GM12873 (cell line): ENCODE data around the gene HIP1R.

Experiments used
- TF ChIP-seq, protein P1 (sequence below): IDR thresholded peaks from 2 replicates; pipeline ENCODE4 v1.5.1; 2012; ENCODE audit warnings: low read depth, mild to moderate bottlenecking, moderate library complexity, low read length, control low read depth; ENCODE audit not compliant: insufficient read depth; ENCODE audit errors: missing control alignments

The HIP1R gene

DNA sequence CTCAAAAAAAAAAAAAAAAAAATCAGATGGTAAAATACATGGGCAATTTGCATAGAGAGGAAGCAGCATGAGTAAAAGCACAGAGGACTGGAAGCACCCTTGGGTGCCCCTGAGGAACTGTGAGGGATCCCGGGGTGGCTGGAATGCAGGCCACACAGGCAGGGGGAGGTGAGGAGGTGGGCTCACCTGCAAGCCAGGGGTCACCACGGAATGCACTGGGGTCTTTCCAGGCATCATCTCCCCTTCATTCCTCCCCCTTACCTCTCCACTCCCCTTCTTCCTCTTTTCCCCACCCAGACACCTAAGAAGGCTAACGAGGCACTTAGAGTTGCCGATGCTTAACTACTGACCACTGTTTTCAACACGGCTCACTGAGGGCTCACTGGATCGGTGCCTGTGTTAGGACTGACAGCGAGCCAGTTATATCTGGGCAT is 14.4 kb upstream of the HIP1R start:
- TF ChIP-seq, protein P1, sequence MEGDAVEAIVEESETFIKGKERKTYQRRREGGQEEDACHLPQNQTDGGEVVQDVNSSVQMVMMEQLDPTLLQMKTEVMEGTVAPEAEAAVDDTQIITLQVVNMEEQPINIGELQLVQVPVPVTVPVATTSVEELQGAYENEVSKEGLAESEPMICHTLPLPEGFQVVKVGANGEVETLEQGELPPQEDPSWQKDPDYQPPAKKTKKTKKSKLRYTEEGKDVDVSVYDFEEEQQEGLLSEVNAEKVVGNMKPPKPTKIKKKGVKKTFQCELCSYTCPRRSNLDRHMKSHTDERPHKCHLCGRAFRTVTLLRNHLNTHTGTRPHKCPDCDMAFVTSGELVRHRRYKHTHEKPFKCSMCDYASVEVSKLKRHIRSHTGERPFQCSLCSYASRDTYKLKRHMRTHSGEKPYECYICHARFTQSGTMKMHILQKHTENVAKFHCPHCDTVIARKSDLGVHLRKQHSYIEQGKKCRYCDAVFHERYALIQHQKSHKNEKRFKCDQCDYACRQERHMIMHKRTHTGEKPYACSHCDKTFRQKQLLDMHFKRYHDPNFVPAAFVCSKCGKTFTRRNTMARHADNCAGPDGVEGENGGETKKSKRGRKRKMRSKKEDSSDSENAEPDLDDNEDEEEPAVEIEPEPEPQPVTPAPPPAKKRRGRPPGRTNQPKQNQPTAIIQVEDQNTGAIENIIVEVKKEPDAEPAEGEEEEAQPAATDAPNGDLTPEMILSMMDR = no peak

DNA sequence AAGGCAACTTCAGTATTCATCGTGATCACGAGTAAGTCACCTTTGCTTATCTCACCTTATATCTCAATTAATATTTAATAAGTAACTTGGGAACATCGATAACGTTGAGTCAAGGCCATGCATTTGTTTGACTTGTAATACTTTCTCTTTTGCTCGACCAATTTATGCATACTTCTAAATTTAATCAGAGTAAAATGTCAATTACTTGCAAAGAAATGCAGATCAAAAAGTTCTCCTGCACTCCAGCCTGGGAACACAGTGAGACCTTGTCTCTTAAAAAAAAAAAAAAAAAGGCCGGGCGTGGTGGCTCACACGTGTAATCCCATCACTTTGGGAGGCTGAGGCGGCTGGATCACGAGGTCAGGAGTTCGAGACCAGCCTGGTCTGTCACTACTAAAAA is 11.8 kb upstream of the HIP1R start:
- TF ChIP-seq, protein P1 = no peak

DNA sequence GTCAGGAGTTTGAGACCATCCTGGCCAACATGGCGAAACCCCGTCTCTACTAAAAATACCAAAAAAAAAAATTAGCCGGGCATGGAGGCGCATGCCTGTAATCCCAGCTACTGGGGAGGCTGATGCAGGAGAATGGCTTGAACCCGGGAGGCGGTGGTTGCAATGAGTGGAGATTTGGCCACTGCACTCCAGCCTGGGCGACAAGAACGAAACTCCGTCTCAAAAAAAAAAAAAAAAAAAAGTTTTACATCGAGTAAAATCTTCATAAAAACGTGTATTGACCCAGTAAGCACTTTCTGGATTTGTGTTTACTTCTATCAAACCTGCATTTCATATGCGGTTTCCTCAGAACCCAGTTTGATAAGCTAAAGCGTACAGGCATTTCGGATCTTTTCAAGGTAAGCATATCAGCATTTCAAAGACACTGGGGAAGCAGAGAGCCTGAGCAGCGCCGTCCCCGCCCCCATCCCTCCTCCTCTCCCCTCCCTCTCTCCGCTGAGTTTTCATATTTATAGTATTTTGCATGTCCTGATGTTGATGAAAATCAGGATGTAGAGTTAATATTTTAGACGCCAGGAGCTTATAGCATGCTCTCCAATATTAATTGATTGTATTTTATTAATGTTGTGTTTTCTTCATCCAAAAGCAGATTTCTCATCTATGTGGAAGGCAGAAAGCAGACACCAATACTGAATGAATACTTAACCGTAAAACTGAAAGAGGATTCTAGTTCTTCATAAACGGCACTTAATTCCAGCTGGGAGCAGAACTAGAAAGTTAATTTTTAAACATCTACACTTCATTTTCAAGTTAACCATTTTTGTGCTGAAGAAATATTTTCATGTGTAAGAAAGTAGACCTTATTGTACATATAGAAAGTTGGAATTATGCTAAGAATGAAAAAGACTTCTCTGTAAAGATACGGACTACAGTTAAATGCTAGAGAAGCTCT is 9.2 kb upstream of the HIP1R start:
- TF ChIP-seq, protein P1 = no peak

DNA sequence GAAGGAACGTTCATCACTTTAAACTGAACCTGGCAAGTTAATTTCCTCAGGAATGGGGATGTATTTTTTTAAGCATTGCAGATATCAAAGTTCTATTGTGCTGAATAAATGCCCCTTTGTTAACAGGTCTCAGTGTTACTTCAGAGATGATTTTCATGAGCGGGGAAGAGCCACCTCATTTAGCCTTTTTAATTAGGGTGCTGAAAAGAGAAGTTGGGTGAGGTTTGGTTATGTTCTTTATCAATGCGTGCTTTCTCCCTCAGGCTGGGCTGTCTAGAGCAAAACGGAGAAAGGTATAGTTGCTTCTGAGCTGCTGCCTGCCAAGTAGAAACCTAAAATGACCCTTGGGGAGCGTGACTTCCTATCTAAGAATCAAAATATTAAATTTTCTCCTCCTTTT is 8.0 kb upstream of the HIP1R start:
- TF ChIP-seq, protein P1 = no peak

DNA sequence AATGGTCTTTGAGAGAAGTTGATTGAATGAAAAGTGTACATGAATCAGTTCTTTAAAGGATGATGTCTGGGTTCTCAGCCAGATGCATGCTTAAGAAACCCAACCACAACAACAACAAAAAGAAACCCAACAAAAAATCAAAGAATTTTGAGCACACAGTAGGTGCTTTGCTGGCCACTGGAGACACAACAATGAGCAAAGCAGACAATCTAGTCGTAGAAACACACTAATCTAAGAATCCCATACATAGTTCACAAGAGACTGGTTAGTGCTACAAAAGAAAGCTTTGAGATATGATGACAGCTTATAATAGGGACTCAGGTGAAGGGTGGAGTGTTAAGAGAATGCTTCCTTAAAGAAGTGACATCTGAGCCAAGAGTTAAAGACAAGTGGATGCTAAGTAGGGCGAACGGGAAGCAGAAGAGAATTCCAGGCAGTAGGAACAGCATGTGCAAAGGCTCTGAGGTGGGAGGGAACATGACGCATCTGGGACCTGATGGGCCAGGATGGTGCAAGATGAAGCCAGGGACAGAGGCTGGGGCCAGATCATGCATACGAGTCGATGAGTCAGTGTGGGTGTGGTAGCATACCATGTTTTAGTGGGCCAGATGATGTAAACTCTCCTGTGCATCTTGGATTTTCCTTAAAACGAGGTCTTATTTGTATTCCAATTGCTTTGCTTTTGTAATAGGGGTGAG is 4.6 kb upstream of the HIP1R start:
- TF ChIP-seq, protein P1 = no peak

DNA sequence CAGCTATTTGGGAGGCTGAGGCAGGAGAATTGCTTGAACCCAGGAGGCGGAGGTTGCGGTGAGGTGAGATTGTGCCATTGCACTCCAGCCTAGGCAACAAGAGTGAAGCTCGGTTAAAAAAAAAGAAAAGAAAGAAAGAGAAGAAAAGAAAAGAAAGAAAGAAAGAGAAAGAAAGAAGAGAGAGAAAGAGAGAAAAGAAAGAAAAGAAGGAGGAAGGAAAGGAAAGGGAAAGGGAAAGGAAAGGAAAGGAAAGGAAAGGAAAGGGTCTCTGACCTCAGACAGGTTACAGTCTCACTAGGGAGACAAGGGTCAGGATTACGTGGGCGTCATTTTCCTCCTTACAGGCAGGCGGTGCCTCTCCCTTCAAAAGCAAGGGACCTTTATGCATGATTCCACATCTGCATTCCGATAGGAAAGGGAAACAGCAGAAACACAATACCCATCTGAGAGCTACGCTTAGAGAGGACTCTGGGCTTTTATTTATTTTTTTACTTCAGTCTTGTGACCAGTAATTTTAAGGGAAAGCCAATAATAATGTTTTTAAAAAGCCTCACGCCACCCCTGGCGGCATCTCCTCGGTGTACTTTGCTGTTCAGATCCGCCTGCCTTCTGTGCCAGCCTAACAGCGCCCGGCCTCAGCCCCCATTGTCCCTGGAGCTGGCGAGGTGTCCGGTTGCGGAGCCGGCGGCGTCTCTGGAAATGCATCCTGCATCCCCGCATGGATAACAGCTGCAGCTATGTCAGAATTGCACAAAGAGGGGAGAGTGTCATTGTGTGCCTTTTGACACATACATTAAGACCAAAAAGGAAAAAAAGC is 945 bp upstream of the HIP1R start:
- TF ChIP-seq, protein P1 = no peak

DNA sequence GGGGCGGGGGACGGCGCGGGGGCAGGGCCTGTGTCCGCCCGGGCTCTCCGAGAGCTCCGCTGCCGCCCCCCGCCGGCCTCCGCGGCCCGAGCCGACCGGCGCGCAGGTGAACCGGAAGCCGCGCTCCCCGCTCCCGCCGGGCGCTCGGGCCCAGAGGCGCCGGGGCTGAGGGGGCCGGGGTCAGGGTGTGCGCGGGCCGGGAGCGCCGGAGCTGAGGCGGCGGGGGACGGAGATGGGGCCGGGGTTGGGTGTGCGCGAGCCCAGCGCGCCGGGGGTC is 431 bp downstream of the HIP1R start:
- TF ChIP-seq, protein P1 = no peak
